GM18505 (cell line): ENCODE data around the gene BCL3.

ENCODE experiments used
- ATAC-seq: cut with Tn5 transposase; IDR thresholded peaks from one replicate; pipeline ENCODE4 v1.9.1; 2021; ENCODE audit not compliant: unreplicated experiment
- POLR2A ChIP-seq: IDR thresholded peaks from 4 replicates; pipeline ENCODE4 v1.6.1; 2011; ENCODE audit warnings: borderline replicate concordance; ENCODE audit not compliant: insufficient read depth, insufficient read length; ENCODE audit errors: extremely low read depth

The BCL3 gene

DNA sequence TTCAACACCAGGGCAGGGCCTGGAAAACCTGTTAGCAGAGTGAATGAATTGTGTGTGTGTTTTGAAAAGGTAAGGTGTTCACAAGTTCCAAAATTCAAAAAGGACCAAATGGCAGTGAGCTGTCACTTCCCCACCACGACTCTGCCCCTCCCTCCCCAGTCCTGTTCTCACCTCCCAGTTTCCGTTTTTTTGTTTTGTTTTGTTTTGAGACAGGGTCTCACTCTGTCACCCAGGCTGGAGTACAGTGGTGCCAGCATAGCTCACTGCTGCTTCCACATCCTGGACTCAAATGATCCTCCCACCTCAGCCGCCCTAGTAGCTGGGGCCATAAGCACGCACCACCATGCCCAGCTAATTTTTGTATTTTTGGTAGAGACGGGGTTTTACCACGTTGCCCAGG is 20.3 kb upstream of the BCL3 start:
- no peak for ATAC-seq
- no peak for TF ChIP-seq POLR2A

DNA sequence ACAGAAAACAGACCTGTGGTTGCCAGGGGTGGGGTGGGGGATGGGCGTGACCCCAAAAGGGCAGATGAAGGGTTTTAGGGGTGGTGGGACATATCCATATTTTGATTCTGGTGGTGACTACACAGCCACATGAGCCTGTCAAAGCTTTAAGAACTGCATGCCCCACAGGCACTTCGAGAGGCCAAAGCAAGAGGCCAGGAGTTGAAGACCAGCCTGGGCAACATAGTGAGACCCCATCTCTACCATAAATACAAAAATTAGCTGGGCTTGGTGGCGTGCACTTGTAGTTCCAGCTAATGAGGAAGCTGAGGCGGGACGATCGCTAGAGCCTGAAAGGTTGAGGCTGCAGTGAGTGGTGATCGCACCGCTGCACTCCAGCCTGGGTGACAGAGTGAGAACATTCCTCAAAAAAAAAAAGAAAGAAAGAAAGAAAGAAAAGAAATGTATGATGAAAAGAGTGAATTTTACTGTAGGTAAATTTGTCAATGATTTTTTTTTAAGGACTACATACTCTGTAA is 18.9 kb upstream of the BCL3 start:
- TF ChIP-seq POLR2A, result no peak
- no peak for ATAC-seq

DNA sequence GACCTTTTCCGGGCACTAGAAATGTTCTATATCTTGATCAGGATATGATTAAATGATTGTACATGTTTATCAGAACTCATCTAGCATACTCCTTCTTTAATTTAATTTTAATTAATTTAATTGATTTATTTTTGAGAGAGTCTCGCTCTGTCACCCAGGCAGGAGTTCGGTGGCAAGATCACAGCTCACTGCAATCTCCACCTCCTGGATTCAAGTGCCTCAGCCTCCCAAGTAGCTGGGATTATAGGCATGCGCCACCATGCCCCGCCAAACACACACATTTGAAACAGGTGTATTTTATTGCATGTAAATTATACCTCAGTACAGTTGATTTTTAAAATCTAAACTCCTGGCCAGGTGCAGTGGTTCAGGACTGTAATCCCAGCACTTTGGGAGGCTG is 17.4 kb upstream of the BCL3 start:
- TF ChIP-seq POLR2A, result no peak

DNA sequence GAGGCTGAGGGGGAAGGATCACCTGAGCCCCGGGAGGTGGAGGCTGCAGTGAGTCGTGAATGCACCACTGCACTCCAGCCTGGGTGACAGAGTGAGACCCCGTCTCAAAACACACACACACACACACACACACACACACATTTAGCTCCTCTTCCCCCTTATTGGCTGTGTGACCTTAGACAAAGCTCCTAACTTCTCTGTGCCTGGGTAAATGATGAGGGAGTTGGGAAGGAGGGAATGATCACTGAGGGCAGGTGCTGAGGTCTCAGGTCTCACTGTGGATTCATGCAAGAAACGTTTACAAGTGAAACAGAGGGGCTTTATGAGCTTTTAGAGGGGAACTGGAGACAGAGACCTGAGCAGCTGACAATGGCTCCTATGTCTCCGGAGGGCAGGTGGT is 16.9 kb upstream of the BCL3 start:
- ATAC-seq, result no peak
- TF ChIP-seq POLR2A, result no peak

More for the DNA sequence above, 17.4 kb upstream of the BCL3 start:
- ATAC-seq, result no peak

DNA sequence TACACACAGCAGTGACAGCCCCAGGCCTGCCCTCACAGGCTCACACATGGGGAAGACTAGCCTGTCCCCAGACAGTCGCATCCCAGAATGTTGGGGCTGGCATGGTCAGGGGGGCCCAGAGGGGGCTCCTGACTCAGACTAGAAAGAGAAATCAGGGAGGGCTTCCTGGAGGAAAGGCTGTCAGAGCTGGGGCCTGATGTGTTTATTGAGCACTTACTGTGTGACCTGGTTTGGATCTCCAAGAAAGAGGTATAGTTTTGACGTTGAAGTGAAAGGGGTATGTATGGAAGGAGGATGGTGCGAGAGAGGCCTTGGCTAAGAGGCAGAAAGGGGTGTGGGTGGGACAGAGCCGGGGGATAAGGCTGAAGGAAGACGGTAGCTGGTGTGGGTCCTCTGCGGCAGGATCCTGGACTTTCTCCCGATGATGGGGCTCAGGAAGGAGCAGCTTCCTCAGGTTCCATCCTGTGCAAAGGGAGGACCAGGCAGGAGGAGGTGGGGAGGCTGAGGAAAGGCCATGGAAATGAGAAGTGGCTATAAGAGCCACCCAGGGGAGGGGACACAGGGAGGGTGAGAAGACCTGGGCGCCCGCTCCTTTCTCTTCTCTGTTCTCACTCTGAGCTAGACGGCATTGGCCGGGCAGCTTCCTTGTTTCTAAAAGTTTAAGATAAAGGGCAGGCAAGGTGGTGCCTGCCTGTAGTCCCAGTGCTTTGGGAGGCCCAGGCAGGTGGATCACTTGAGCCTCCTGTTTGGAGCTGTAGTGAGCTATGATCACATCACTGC is 16.1 kb upstream of the BCL3 start:
- no peak for TF ChIP-seq POLR2A
- no peak for ATAC-seq

- ATAC-seq, result no peak
- TF ChIP-seq POLR2A, result no peak
Observed at GRCh38 chr19:44734357-44734756, 14.2 kb upstream of the BCL3 start.

DNA sequence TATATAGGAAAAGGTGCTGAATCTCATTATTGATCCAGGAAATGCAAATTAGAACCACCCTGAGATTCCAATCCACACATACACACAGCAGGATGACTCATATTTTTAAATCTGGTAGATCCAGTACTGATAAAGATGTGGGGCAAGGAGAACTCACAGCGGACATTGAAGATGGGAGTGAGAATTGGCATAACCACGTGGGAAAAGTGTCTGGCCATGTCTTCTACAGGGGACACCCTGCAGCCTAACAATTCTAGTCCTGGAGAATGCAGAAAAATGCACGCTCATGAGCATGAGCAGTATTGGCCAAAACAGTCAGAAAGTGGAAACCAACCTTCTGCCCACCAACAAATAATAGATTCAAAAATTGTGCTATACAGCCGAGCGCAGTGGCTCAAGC is 13.5 kb upstream of the BCL3 start:
- TF ChIP-seq POLR2A, result no peak

GRCh38 chr19:44737238-44738071 is 11.1 kb upstream of the BCL3 start:
- no peak for ATAC-seq
- no peak for TF ChIP-seq POLR2A

More for the DNA sequence above, 13.5 kb upstream of the BCL3 start:
- no peak for ATAC-seq

DNA sequence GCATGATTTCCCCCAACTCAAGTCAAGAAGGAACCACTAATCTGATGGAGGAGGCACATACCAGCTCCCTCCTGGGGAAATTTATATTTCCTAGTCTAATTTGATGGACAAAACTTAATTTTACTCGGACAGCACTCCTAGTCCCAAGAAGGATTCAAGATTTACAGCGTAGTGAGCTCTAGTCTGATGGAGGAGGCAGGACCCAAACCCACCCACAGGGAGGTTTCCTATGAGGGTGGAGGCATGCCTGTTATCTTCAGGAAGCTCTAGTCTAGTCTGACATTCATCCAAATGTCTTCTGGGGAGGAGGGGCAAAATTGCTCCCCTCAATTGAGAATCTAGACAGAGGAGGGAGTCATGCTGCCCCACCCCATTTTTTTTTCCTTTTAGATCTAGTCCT is 10.4 kb upstream of the BCL3 start:
- no peak for TF ChIP-seq POLR2A
- ATAC-seq, result no peak

DNA sequence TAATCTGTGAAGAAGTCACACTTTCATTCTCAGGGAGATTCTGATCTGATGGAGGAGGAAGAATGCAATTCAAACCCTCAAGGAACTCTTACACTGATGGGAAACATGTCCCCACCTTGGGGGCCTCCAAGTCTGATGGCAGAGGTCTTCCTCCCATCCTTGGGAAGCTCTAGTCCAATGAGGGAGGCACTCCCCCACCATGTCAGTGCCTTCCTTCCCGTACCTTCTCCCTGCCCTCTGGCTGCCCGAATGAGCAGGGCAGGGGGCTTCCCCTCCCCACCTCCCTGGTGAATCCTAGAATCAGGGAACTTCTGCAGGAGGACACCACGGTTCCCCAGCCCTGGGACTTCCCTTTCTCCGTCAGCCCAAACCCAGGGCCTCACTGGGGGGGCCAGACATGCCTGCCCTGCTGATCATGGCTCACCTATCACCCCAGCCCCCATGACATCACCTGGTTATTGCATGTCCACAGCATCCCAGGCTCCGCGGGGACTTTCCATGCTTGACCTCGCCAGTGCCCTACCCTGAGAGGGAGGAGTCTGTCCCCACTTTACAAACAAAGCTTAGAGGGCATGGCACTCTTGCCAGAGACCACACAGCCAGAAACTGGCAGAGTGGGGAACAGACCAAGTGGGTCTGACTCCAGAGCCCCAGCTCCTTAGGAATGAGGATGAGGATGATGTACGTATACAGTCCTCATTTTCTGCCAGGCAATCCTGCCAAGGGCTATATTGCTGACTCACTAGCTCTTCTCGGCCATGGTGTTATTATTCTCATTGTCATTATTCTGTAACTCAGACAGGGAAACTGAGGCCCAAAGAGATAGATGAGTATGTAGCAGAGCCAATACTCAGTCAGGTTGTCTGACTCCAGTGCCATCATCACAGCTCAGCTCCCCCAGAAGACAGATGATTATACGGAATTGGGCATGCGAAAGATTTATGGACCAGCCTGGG is 9.6 kb upstream of the BCL3 start:
- no peak for TF ChIP-seq POLR2A
- ATAC-seq, result no peak

DNA sequence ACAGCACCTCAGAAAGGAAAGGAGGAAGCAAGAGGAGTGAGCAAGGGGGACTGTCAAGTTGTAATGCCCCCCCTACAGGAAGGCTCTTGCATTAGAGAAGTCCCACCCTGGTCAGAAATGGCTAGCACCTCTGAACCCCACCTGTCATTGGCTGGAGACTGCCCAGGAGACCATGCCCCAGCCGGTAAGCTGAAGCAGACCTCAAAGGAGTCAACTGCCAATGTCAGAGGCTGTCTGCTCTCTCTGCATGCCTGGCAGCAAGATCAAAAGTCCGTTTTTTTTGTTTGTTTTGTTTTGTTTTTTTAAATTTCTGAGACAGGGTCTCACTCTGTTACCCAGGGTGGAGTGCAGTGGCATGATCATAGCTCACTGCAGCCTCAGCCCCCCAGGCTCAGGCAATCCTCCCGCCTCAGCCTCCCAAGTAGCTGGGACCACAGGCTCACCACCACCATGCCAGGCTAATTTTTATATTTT is 8.1 kb upstream of the BCL3 start:
- TF ChIP-seq POLR2A, result no peak

GRCh38 chr19:44741258-44741731 is 7.2 kb upstream of the BCL3 start:
- no peak for TF ChIP-seq POLR2A
- no peak for ATAC-seq

More for the DNA sequence above, 8.1 kb upstream of the BCL3 start:
- ATAC-seq, result no peak
